ENCODE results near the gene HESX1. TPM values are rescaled to one million over a fixed set of nuclear protein-coding genes. Genes with fewer than 3 reads are reported as not detected.

Gene HESX1
- total and polyA plus RNA-seq, 7 donors: 0.18 to 0.46 (median 0.32) TPM; not detected in 1

- intact Hi-C loops (cut with DNase I): no loop called here
- no peak for DNase-seq
- Histone ChIP-seq H3K27ac (no peak overlapping the region), H3K36me3 (ENCODE audit: insufficient read depth in 1 of 2, low read depth in 1 of 2) (no peaks in the 10 kb centered on the region), H3K4me3 (peak overlapping the region; percentile 92), H3K4me1 (peaks cover 8% of the 10 kb centered on the region), H3K9me3 (no peaks in the 10 kb centered on the region), H3K27me3 (ENCODE audit: insufficient read depth in 3 of 3, low read length in 2 of 3) (peaks cover 0 to 13% (median 0%) of the 10 kb centered on the region in 3 donors)
- no peak for ATAC-seq
- TF ChIP-seq, protein P1, sequence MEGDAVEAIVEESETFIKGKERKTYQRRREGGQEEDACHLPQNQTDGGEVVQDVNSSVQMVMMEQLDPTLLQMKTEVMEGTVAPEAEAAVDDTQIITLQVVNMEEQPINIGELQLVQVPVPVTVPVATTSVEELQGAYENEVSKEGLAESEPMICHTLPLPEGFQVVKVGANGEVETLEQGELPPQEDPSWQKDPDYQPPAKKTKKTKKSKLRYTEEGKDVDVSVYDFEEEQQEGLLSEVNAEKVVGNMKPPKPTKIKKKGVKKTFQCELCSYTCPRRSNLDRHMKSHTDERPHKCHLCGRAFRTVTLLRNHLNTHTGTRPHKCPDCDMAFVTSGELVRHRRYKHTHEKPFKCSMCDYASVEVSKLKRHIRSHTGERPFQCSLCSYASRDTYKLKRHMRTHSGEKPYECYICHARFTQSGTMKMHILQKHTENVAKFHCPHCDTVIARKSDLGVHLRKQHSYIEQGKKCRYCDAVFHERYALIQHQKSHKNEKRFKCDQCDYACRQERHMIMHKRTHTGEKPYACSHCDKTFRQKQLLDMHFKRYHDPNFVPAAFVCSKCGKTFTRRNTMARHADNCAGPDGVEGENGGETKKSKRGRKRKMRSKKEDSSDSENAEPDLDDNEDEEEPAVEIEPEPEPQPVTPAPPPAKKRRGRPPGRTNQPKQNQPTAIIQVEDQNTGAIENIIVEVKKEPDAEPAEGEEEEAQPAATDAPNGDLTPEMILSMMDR (IDR thresholded peaks at IDR 0.05): no peak
- 50 to 53% (median 53%) methylated on average over 5 to 8 of the region's 8 CpGs for WGBS, 3 donors
Measured at GRCh38 chr3:57163751-57164150, 36.0 kb downstream of the HESX1 start.

DNA sequence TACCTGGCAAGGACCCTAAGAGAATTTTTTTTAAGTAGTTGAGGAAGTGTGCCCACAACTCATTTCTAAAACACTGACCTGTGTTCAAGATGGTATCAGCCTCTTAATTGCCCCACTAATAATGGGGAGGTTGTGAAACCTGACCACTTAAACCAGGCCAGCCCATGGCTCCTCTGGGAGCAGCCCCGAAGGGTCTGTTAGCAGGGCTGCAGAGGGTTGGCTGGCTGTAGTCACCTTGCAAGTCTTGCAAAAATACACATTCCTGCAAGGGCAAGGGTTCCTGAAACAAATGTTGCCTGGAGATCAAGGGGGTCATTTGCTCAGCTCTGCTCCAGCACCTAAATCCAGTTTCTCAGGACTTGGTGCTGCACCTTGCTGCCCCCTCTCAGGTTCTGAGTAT lies 37.9 kb downstream of the HESX1 start:
- 72 to 81% (median 81%) methylated on average over 1 of the region's 1 CpG for WGBS, 3 donors
- Histone ChIP-seq H3K9me3 (no peaks in the 10 kb centered on the region), H3K27ac (no peak overlapping the region), H3K4me3 (no peak overlapping the region), H3K27me3 (ENCODE audit: insufficient read depth in 3 of 3, low read length in 2 of 3) (peaks cover 0 to 13% (median 0%) of the 10 kb centered on the region in 3 donors), H3K36me3 (ENCODE audit: insufficient read depth in 1 of 2, low read depth in 1 of 2) (no peaks in the 10 kb centered on the region), H3K4me1 (peaks cover 8% of the 10 kb centered on the region)
- intact Hi-C loops (cut with DNase I): no loop called here
- DNase-seq (no peak), ATAC-seq (no peak)
- TF ChIP-seq, protein P1 (IDR thresholded peaks at IDR 0.05): no peak

DNA sequence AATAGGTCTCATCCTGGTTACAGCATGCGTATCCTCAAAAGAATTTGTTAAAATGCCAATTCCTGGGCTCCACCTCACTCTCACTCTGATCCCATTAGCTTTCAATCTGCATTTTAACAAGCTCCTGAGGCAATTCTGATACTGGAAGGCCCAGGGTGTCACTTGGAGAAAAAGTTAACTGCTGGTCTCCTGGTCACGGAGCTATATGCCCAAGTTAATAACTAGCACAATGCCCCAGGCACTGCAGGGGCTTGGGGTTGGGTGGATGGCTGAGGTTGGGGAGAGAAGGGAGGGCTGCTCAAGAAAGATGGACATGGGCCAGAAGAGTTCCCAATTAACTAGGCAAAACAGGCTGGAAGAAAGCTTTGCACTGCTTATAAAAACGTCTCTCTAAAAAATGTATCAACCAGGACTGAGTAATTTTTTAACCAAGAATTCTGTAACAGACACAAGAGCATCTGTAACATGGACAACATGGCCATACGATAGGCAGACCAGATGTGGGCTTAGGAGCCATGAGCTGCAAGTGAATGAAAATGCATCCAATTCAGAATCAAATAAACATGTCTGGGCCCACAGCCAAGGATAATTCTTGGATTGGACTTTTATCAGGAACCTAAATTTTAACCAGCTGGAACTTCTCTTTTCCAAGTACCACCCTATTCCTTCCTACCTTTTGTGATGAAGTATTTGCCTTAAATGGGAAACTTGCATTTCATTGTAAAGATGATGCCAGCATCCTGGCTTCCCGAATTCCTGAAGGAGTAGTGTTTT lies 38.8 kb downstream of the HESX1 start:
- H3K27me3 ChIP-seq (ENCODE audit: insufficient read depth in 3 of 3, low read length in 2 of 3): peaks cover 0 to 13% (median under 1%) of the 10 kb centered on the region in 3 donors
- no peak overlapping the region for H3K4me3 ChIP-seq
- TF ChIP-seq, protein P1 (IDR thresholded peaks at IDR 0.05): no peak
- no peak overlapping the region for H3K27ac ChIP-seq
- intact Hi-C loops (cut with DNase I): no loop called here
- WGBS, 3 donors: 43 to 49% (median 45%) methylated on average over 5 of the region's 5 CpGs
- H3K9me3 ChIP-seq: no peaks in the 10 kb centered on the region
- no peak for ATAC-seq
- DNase-seq: no peak
- peaks cover 8% of the 10 kb centered on the region for H3K4me1 ChIP-seq
- no peaks in the 10 kb centered on the region for H3K36me3 ChIP-seq (ENCODE audit: insufficient read depth in 1 of 2, low read depth in 1 of 2)

- no peak for DNase-seq
- Histone ChIP-seq H3K4me1 (peaks cover 8% of the 10 kb centered on the region), H3K36me3 (ENCODE audit: insufficient read depth in 1 of 2, low read depth in 1 of 2) (no peaks in the 10 kb centered on the region), H3K9me3 (no peaks in the 10 kb centered on the region), H3K27ac (no peak overlapping the region), H3K27me3 (ENCODE audit: insufficient read depth in 3 of 3, low read length in 2 of 3) (peaks cover 0 to 13% (median 3%) of the 10 kb centered on the region in 3 donors), H3K4me3 (no peak overlapping the region)
- TF ChIP-seq, protein P1 (IDR thresholded peaks at IDR 0.05): no peak
- intact Hi-C loops (cut with DNase I): no loop called here
- no peak for ATAC-seq
- WGBS, 3 donors: 61 to 82% (median 75%) methylated on average over 8 of the region's 8 CpGs
Measured at GRCh38 chr3:57160076-57160764, 39.6 kb downstream of the HESX1 start.
